Colonic mucosa (tissue), 4 donors: ENCODE results near the gene TNFSF13B. TPM values are rescaled to one million over a fixed set of nuclear protein-coding genes. Genes with fewer than 3 reads are reported as not detected.

Experiments
- DNase-seq: peaks from one replicate; pipeline ENCODE4 v3.0.0-alpha.2; 2020
- H3K27ac ChIP-seq: fragments of 200-600 bp; one replicate; pipeline ENCODE4 v1.8.0; 2021
- H3K27me3 ChIP-seq: fragments of 200-600 bp; one replicate; pipeline ENCODE4 v1.8.0; 2021
- H3K36me3 ChIP-seq: fragments of 200-600 bp; one replicate; pipeline ENCODE4 v1.8.0; 2021
- H3K4me1 ChIP-seq: fragments of 200-600 bp; one replicate; pipeline ENCODE4 v1.8.0; 2021; ENCODE audit warnings: mild to moderate bottlenecking
- H3K4me3 ChIP-seq: fragments of 200-600 bp; one replicate; pipeline ENCODE4 v1.8.0; 2021
- H3K9ac ChIP-seq, 2 donors: one replicate each; pipeline ENCODE4 v1.7.0; 2013; ENCODE audit warnings: control low read depth in 2 of 2, low read depth in 2 of 2, low read length in 2 of 2
- H3K9me3 ChIP-seq: fragments of 200-600 bp; one replicate; pipeline ENCODE4 v1.8.0; 2021
- intact Hi-C: fragments of 100-400 bp; cut with DNase I; formaldehyde crosslinking; loops from one replicate; pipeline ENCODE4 v1.14.1; 2022
- total RNA-seq, 2 donors: library from RNA; stranded (reverse); fragmentation: NEBNext Ultra II Directional in 1 of 2; extraction: Animal tissue kit (Norgen Biotek cat#: 25700) in 1 of 2; gene quantifications; one replicate each; pipeline ENCODE4 v1.2.1, GENCODE V29; 2021
- TF ChIP-seq, protein P1 (sequence below): fragments of 200-600 bp; IDR thresholded peaks from one replicate; pipeline ENCODE4 v1.8.0; 2022; ENCODE audit warnings: antibody characterized with exemption, mild to moderate bottlenecking
- donor health status: healthy.
- donor health status: DM: no; HTN: no; CAD: no.
- donor health status: DM: no; HTN: no; CAD: no.

TNFSF13B gene
- total RNA-seq, 2 donors from 2014 or later, result 2.9 to 4.6 TPM

DNA sequence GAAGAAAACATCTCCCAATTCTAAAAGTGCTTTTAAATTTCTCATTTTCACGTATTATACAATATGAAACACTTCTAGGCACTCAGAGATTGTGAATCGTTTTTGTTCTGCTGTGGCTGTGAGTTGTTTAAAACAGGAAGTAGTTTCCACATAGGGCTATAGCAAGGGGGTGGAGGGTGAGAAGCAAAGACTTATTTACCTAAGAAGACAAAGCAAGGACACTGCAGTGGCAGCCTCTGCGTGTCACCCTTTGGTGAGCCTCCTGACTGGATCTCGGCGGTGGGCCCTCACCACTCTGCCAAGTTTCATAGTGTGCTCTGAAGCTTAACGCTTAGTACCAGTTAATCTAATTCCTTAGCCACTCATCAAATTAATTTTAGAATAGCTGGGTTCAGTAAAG is 56.8 kb downstream of the TNFSF13B start:
- peak; percentile 19 for DNase-seq
- H3K27ac ChIP-seq, result no peak overlapping the region
- no peak overlapping the region for H3K4me3 ChIP-seq
- no peaks in the 10 kb centered on the region for H3K9me3 ChIP-seq
- H3K9ac ChIP-seq, result no peak overlapping the region
- TF ChIP-seq, protein P1, sequence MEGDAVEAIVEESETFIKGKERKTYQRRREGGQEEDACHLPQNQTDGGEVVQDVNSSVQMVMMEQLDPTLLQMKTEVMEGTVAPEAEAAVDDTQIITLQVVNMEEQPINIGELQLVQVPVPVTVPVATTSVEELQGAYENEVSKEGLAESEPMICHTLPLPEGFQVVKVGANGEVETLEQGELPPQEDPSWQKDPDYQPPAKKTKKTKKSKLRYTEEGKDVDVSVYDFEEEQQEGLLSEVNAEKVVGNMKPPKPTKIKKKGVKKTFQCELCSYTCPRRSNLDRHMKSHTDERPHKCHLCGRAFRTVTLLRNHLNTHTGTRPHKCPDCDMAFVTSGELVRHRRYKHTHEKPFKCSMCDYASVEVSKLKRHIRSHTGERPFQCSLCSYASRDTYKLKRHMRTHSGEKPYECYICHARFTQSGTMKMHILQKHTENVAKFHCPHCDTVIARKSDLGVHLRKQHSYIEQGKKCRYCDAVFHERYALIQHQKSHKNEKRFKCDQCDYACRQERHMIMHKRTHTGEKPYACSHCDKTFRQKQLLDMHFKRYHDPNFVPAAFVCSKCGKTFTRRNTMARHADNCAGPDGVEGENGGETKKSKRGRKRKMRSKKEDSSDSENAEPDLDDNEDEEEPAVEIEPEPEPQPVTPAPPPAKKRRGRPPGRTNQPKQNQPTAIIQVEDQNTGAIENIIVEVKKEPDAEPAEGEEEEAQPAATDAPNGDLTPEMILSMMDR, result no peak
- intact Hi-C loops, result no loop called here
- H3K36me3 ChIP-seq, result no peaks in the 10 kb centered on the region
- no peaks in the 10 kb centered on the region for H3K4me1 ChIP-seq
- H3K27me3 ChIP-seq, result no peaks in the 10 kb centered on the region

DNA sequence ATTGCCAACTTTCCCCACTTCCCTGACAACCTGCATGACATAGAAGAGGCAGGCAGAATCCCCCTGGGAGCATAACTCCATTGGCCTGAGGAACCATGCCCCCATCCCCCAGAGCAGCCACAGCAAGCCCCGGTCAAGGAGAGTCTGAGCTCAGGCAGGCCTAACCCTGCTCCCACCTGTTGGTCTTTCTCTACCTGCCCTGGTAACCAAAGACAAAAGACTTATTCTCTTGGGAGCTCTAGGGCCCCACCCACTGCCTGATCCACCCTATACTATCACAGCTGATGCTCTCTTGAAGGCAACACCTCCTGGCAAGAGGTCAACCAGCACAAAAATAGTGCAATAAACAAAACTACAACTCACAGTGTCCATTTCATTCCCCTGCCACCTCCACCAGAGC is 59.3 kb downstream of the TNFSF13B start:
- DNase-seq, result peak; percentile 18
- Histone ChIP-seq H3K9me3 (no peaks in the 10 kb centered on the region), H3K27me3 (no peaks in the 10 kb centered on the region), H3K4me1 (no peaks in the 10 kb centered on the region), H3K9ac (no peak overlapping the region), H3K27ac (no peak overlapping the region), H3K4me3 (no peak overlapping the region), H3K36me3 (no peaks in the 10 kb centered on the region)
- intact Hi-C loops, result no loop called here
- TF ChIP-seq, protein P1, result no peak

DNA sequence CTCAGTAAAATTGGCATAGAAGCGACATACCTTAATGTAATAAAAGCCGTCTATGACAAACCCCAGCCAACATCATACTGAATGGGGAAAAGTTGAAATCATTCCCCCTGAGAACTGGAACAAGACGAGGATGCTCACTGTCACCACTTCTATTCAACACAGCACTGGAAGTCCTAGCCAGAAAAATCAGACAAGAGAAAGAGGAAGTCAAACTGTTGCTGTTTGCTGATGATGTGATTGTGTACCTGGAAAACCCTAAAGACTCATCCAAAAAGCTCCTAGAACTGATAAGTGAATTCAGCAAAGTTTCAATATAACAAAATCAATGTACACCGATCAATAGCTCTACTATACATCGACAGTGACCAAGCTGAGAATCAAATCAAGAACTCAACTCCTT is 63.3 kb downstream of the TNFSF13B start:
- no peak for DNase-seq
- no peak overlapping the region for H3K4me3 ChIP-seq
- intact Hi-C loops, result no loop called here
- no peaks in the 10 kb centered on the region for H3K4me1 ChIP-seq
- H3K9ac ChIP-seq, result no peak overlapping the region
- no peaks in the 10 kb centered on the region for H3K36me3 ChIP-seq
- no peaks in the 10 kb centered on the region for H3K9me3 ChIP-seq
- TF ChIP-seq, protein P1, result no peak
- no peaks in the 10 kb centered on the region for H3K27me3 ChIP-seq
- H3K27ac ChIP-seq, result no peak overlapping the region

DNA sequence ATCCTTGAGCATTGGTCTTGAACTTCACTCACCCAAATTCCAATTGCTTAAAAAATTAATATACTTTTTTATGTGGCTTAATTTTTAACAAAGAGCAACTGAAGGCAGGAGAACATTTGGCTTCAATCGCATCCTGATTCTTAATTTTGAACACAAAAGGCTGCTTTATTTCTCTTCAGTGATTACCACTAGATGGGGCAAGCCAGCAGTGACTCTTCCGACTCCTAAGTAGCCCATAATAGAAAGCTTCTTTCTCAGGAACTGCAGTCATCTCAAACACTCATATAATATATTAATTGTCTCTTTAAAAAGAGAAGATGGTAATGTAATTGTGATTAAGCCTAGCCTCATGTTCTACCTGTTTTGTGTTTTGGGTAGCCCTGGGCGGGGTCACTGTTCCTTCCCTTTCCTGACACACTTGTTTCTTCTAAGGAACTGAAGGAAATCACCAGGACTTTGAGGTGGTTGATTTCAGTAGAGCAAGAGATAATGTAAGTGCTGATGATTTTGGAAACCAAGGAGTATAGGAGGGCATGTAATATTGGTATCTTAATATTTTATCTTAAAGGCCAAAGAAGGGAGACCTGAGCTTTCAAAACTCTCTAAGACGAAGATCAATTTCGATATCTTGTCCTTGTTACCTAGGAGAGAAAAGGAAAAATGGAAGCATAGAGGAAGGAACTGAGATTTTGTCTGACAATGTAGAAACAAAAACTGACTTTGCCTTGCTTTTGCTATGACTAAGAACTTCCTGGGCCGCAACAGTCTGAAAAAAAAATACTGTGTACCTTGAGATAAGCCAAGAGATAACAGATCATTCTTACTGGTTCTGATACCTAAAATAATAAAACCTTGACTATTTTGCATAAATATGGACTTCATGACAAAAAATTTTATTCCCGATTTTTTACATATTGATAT is 73.1 kb downstream of the TNFSF13B start:
- Histone ChIP-seq H3K9ac (no peak overlapping the region), H3K36me3 (no peaks in the 10 kb centered on the region), H3K27me3 (no peaks in the 10 kb centered on the region), H3K4me1 (no peaks in the 10 kb centered on the region), H3K27ac (no peak overlapping the region), H3K9me3 (no peaks in the 10 kb centered on the region), H3K4me3 (no peak overlapping the region)
- intact Hi-C loops, result loop anchor here (5.0 kb wide), 1 partner anchor 555 kb away; no protein-coding TSS in a partner anchor
- TF ChIP-seq, protein P1, result peak; percentile 41
- DNase-seq, result no peak

DNA sequence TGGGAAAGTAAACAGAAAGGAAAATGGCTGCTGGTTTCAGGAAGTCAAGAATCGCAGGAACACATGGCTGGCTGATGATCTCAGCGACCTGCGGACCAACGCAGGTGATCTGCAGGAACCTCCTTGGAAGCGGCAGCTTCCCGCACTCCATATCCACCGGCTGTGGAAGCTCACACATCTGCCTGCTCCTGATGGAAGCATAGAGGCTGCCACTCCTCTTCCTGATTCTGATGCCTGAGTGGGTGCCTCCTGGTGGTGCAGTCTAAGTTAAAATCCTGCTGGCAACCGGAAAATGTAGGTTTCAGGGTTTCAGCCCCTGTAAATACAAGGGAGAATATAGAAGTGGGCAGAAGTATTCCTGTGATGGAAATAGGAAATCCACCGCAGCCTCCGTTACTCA is 75.5 kb downstream of the TNFSF13B start:
- no peak overlapping the region for H3K4me3 ChIP-seq
- no peaks in the 10 kb centered on the region for H3K27me3 ChIP-seq
- no peak overlapping the region for H3K27ac ChIP-seq
- no peak for DNase-seq
- TF ChIP-seq, protein P1, result no peak
- no peak overlapping the region for H3K9ac ChIP-seq
- H3K9me3 ChIP-seq, result no peaks in the 10 kb centered on the region
- no peaks in the 10 kb centered on the region for H3K36me3 ChIP-seq
- intact Hi-C loops, result no loop called here
- H3K4me1 ChIP-seq, result no peaks in the 10 kb centered on the region
